ENCODE measurements around the gene CERK. TPM values are rescaled to one million over a fixed set of nuclear protein-coding genes. Genes with fewer than 3 reads are reported as not detected.

CERK gene
- polyA plus RNA-seq, 1 donor from 2014 or later: 57.4 TPM

DNA sequence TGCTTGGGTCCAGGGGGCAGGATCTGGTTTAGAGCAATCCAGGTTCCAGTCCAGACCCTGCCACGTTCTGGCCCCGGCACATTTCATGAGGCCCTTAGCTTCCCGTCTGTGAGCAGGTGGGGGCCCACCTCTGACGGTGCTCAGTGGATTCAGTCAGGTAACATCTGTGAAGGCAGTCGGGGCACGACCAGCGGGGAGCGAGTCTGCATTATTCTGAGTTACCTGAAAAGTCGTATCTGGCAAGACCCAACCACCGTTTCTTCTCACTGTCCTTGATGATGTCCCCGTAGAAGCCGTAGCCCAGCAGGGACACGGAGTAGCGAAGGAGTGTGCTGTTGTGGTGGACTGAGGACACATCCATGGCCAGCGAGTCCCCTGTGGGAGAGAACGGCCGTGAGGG, 39.0 kb downstream of the CERK start:
- H3K9me3 ChIP-seq (ENCODE audit: low read length): no peaks in the 10 kb centered on the region
- H3K9ac ChIP-seq (ENCODE audit: low read length): no peak overlapping the region
- TF ChIP-seq, protein P1, sequence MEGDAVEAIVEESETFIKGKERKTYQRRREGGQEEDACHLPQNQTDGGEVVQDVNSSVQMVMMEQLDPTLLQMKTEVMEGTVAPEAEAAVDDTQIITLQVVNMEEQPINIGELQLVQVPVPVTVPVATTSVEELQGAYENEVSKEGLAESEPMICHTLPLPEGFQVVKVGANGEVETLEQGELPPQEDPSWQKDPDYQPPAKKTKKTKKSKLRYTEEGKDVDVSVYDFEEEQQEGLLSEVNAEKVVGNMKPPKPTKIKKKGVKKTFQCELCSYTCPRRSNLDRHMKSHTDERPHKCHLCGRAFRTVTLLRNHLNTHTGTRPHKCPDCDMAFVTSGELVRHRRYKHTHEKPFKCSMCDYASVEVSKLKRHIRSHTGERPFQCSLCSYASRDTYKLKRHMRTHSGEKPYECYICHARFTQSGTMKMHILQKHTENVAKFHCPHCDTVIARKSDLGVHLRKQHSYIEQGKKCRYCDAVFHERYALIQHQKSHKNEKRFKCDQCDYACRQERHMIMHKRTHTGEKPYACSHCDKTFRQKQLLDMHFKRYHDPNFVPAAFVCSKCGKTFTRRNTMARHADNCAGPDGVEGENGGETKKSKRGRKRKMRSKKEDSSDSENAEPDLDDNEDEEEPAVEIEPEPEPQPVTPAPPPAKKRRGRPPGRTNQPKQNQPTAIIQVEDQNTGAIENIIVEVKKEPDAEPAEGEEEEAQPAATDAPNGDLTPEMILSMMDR (IDR thresholded peaks at IDR 0.05; ENCODE audit: poor library complexity, severe bottlenecking): no peak
- TF ChIP-seq SMC3 (conservative IDR thresholded peaks at IDR 0.05; ENCODE audit: poor library complexity): no peak
- TF ChIP-seq MXI1 (conservative IDR thresholded peaks at IDR 0.05; ENCODE audit: poor library complexity, severe bottlenecking): no peak
- TF ChIP-seq, protein P2, sequence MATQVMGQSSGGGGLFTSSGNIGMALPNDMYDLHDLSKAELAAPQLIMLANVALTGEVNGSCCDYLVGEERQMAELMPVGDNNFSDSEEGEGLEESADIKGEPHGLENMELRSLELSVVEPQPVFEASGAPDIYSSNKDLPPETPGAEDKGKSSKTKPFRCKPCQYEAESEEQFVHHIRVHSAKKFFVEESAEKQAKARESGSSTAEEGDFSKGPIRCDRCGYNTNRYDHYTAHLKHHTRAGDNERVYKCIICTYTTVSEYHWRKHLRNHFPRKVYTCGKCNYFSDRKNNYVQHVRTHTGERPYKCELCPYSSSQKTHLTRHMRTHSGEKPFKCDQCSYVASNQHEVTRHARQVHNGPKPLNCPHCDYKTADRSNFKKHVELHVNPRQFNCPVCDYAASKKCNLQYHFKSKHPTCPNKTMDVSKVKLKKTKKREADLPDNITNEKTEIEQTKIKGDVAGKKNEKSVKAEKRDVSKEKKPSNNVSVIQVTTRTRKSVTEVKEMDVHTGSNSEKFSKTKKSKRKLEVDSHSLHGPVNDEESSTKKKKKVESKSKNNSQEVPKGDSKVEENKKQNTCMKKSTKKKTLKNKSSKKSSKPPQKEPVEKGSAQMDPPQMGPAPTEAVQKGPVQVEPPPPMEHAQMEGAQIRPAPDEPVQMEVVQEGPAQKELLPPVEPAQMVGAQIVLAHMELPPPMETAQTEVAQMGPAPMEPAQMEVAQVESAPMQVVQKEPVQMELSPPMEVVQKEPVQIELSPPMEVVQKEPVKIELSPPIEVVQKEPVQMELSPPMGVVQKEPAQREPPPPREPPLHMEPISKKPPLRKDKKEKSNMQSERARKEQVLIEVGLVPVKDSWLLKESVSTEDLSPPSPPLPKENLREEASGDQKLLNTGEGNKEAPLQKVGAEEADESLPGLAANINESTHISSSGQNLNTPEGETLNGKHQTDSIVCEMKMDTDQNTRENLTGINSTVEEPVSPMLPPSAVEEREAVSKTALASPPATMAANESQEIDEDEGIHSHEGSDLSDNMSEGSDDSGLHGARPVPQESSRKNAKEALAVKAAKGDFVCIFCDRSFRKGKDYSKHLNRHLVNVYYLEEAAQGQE (IDR thresholded peaks at IDR 0.05; ENCODE audit: borderline replicate concordance): no peak
- no peak for TF ChIP-seq RAD21 (conservative IDR thresholded peaks at IDR 0.05)
- no peak for TF ChIP-seq TAF1 (IDR thresholded peaks at IDR 0.05; ENCODE audit: low read depth)
- no peak for TF ChIP-seq EZH2 (IDR thresholded peaks at IDR 0.05; ENCODE audit: borderline replicate concordance, insufficient read depth, low read length, poor library complexity, severe bottlenecking)
- no peak for TF ChIP-seq EP300 (conservative IDR thresholded peaks at IDR 0.05; ENCODE audit: poor library complexity, severe bottlenecking)
- TF ChIP-seq POLR2AphosphoS5 (IDR thresholded peaks at IDR 0.05): no peak
- H3K4me3 ChIP-seq (ENCODE audit: low read length): no peak overlapping the region
- H3F3A ChIP-seq (ENCODE audit: insufficient read depth, low read length, poor library complexity, severe bottlenecking): no peaks in the 10 kb centered on the region
- H3K79me2 ChIP-seq (replicated peaks; ENCODE audit: insufficient read depth, low read length): no peaks in the 10 kb centered on the region
- no peaks in the 10 kb centered on the region for H3K9me2 ChIP-seq (ENCODE audit: insufficient read depth, low read length)
- no peaks in the 10 kb centered on the region for H3K36me3 ChIP-seq (ENCODE audit: insufficient read depth, low read length)
- H2AFZ ChIP-seq (ENCODE audit: low read depth, low read length): no peak overlapping the region
- H3K4me2 ChIP-seq (ENCODE audit: low read length): no peak overlapping the region
- H3K27me3 ChIP-seq (ENCODE audit: insufficient read depth, low read depth, low read length): no peaks in the 10 kb centered on the region
- no peaks in the 10 kb centered on the region for H4K20me1 ChIP-seq (ENCODE audit: insufficient read depth)
- no peak overlapping the region for H3K27ac ChIP-seq (ENCODE audit: low read length)

DNA sequence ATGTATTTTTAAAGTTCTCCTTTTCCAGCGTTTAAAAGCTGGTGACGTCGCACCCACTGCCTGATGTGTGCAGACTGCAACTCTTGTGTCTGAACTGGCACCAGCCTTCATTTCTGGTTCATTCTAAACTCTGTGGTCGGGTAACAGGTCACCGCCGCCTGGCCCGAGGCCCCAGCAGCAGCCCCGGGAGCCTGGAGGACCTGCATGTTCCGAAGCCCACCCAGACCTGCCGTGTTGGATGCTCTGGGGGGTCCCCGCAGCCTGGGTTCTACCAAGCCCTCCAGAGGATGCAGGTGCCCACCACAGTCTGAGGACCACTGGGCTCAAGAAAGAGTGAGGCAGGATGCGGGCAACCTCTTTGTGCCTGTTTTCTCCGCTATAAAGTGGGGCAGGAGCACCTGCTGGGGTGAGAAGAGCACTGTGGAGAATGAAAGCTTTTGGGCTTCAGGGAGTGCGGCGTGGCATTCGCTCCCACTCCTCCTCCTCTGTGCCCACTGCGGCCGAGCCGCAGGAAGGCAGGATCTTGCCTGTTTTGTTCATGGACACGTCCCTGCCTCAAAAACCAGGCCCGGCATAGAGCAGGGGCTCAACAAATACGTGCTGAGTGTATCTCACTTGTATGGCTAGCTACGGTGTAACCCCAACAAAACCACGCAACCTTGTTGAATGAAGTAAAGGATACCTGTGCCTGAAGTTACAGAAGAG, 40.1 kb downstream of the CERK start:
- TF ChIP-seq RAD21 (conservative IDR thresholded peaks at IDR 0.05) (no peak), SMC3 (conservative IDR thresholded peaks at IDR 0.05; ENCODE audit: poor library complexity) (no peak), TAF1 (IDR thresholded peaks at IDR 0.05; ENCODE audit: low read depth) (no peak)
- Histone ChIP-seq H3K9ac (ENCODE audit: low read length) (no peak overlapping the region), H4K20me1 (ENCODE audit: insufficient read depth) (no peaks in the 10 kb centered on the region), H3K27ac (ENCODE audit: low read length) (no peak overlapping the region), H3F3A (ENCODE audit: insufficient read depth, low read length, poor library complexity, severe bottlenecking) (no peaks in the 10 kb centered on the region), H3K4me3 (ENCODE audit: low read length) (no peak overlapping the region), H2AFZ (ENCODE audit: low read depth, low read length) (no peak overlapping the region), H3K9me2 (ENCODE audit: insufficient read depth, low read length) (no peaks in the 10 kb centered on the region), H3K79me2 (replicated peaks; ENCODE audit: insufficient read depth, low read length) (no peaks in the 10 kb centered on the region), H3K9me3 (ENCODE audit: low read length) (no peaks in the 10 kb centered on the region), H3K27me3 (ENCODE audit: insufficient read depth, low read depth, low read length) (no peaks in the 10 kb centered on the region), H3K36me3 (ENCODE audit: insufficient read depth, low read length) (no peaks in the 10 kb centered on the region), H3K4me2 (ENCODE audit: low read length) (no peak overlapping the region)
